WTC11 (cell line): ENCODE data around the gene CCDC116.

Experiments used
- ATF3 ChIP-seq: sonication (generic); formaldehyde crosslinking; conservative IDR thresholded peaks from 2 replicates; pipeline ENCODE4 v1.8.1; 2022; ENCODE audit warnings: mild to moderate bottlenecking, missing genetic modification reagents
- CREB1 ChIP-seq: sonication (generic); formaldehyde crosslinking; IDR thresholded peaks from 2 replicates; pipeline ENCODE4 v1.8.0; 2023; ENCODE audit warnings: mild to moderate bottlenecking, missing genetic modification reagents
- CREM ChIP-seq: sonication (generic); formaldehyde crosslinking; IDR thresholded peaks from 2 replicates; pipeline ENCODE4 v1.8.1; 2022; ENCODE audit warnings: mild to moderate bottlenecking, missing genetic modification reagents, moderate library complexity
- CTCF ChIP-seq: fragments of 200-600 bp; IDR thresholded peaks from 2 replicates; pipeline ENCODE4 v1.8.0; 2022; ENCODE audit warnings: antibody characterized with exemption
- ELF4 ChIP-seq: sonication (generic); formaldehyde crosslinking; IDR thresholded peaks from 2 replicates; pipeline ENCODE4 v1.8.1; 2022; ENCODE audit warnings: low read depth, mild to moderate bottlenecking, moderate library complexity, missing genetic modification reagents
- FOXJ3 ChIP-seq: sonication (generic); formaldehyde crosslinking; IDR thresholded peaks from 2 replicates; pipeline ENCODE4 v1.9.0; 2021; ENCODE audit warnings: missing genetic modification reagents, mild to moderate bottlenecking, borderline replicate concordance
- JUN ChIP-seq: sonication (generic); formaldehyde crosslinking; IDR thresholded peaks from 2 replicates; pipeline ENCODE4 v1.8.0; 2023; ENCODE audit warnings: mild to moderate bottlenecking, missing genetic modification reagents
- USF2 ChIP-seq: sonication (generic); formaldehyde crosslinking; IDR thresholded peaks from 2 replicates; pipeline ENCODE4 v1.8.1; 2023; ENCODE audit warnings: mild to moderate bottlenecking, missing genetic modification reagents, moderate library complexity

GRCh38 chr22:21582801-21583740, 49.5 kb upstream of the CCDC116 start:
- TF ChIP-seq CTCF (no peak), CREB1 (no peak), JUN (CRISPR knock-in tag) (no peak), FOXJ3 (CRISPR knock-in tag) (no peak), CREM (CRISPR knock-in tag) (no peak), ELF4 (CRISPR knock-in tag) (no peak), ATF3 (CRISPR knock-in tag) (no peak), USF2 (CRISPR knock-in tag) (no peak)
